ENCODE measurements around the gene ATP2C1. TPM values are rescaled to one million over a fixed set of nuclear protein-coding genes. Genes with fewer than 3 reads are reported as not detected.

Gene ATP2C1, protein sequence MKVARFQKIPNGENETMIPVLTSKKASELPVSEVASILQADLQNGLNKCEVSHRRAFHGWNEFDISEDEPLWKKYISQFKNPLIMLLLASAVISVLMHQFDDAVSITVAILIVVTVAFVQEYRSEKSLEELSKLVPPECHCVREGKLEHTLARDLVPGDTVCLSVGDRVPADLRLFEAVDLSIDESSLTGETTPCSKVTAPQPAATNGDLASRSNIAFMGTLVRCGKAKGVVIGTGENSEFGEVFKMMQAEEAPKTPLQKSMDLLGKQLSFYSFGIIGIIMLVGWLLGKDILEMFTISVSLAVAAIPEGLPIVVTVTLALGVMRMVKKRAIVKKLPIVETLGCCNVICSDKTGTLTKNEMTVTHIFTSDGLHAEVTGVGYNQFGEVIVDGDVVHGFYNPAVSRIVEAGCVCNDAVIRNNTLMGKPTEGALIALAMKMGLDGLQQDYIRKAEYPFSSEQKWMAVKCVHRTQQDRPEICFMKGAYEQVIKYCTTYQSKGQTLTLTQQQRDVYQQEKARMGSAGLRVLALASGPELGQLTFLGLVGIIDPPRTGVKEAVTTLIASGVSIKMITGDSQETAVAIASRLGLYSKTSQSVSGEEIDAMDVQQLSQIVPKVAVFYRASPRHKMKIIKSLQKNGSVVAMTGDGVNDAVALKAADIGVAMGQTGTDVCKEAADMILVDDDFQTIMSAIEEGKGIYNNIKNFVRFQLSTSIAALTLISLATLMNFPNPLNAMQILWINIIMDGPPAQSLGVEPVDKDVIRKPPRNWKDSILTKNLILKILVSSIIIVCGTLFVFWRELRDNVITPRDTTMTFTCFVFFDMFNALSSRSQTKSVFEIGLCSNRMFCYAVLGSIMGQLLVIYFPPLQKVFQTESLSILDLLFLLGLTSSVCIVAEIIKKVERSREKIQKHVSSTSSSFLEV
- 36.4 TPM for polyA plus RNA-seq (2013, experiment 1 of 2)
- polyA plus RNA-seq (2013, experiment 2 of 2) = 39.2 TPM

GRCh38 chr3:130893376-130894129 is at the start of gene ATP2C1:
Gene ATP2C1 (plus strand): TSS chr3:130894084. CDS start chr3:130894770, 686 bp downstream.
- Histone ChIP-seq H3K36me3 (replicated peaks in 1 of 2; ENCODE audit: control insufficient read depth in 2 of 2, insufficient read depth in 2 of 2, low read length in 2 of 2) (no peaks in the 10 kb centered on the region), H3K9ac (ENCODE audit: low read depth, low read length, poor library complexity) (peak within 1 kb of the TSS; percentile 98), H2AFZ (ENCODE audit: low read length) (peak within 1 kb of the TSS; percentile 99), H3K4me1 (ENCODE audit: control insufficient read depth in 2 of 2, insufficient read depth in 1 of 2, low read depth in 1 of 2, low read length in 2 of 2) (peaks cover 2 to 8% of the 10 kb centered on the region in 2 donors), H3K4me3 (ENCODE audit: low read length in 2 of 2) (peak within 1 kb of the TSS; percentile 95 to 98), H3K27ac (replicated peaks; ENCODE audit: low read length) (peak within 1 kb of the TSS; percentile 96), H3K9me3 (replicated peaks in 1 of 2; ENCODE audit: control insufficient read depth in 2 of 2, insufficient read depth in 1 of 2, low read depth in 1 of 2, low read length in 2 of 2) (no peaks in the 10 kb centered on the region), H2BK15ac (ENCODE audit: low read length) (peak within 1 kb of the TSS; percentile 67), H2AK5ac (ENCODE audit: low read depth, low read length) (peak within 1 kb of the TSS; percentile 86), H3K79me1 (ENCODE audit: low read depth, low read length) (peaks cover 2% of the 10 kb centered on the region), H3K14ac (ENCODE audit: low read length) (peak within 1 kb of the TSS; percentile 71), H3K23ac (ENCODE audit: low read depth, low read length, poor library complexity) (peak within 1 kb of the TSS; percentile 99), H3K18ac (ENCODE audit: low read length) (peak within 1 kb of the TSS; percentile 97), H3K27me3 (ENCODE audit: control insufficient read depth in 3 of 3, insufficient read depth in 3 of 3, low read depth in 1 of 3, low read length in 3 of 3) (no peaks in the 10 kb centered on the region), H4K8ac (ENCODE audit: low read depth, low read length) (peak within 1 kb of the TSS; percentile 24), H4K91ac (ENCODE audit: low read depth, low read length, poor library complexity) (no peak within 1 kb of the TSS), H2BK5ac (ENCODE audit: low read length) (peak within 1 kb of the TSS; percentile 93), H3K4me2 (ENCODE audit: insufficient read depth, low read length, poor library complexity, severe bottlenecking) (peak within 1 kb of the TSS; percentile 90), H3K4ac (ENCODE audit: low read length) (no peak within 1 kb of the TSS), H2BK120ac (ENCODE audit: low read depth, low read length) (peak within 1 kb of the TSS; percentile 100), H2BK12ac (ENCODE audit: low read length) (no peak within 1 kb of the TSS)
- DNase-seq (ENCODE audit: low spot score) = peak; percentile 94
- no CpG with 5 or more reads among the region's 69 CpGs for whole genome bisulfite sequencing, 2 donors (ENCODE audit: extremely low coverage in 2 of 2, insufficient read length in 2 of 2, insufficient replicate concordance in 1 of 2)

- Histone ChIP-seq H3K36me3 (replicated peaks in 1 of 2; ENCODE audit: control insufficient read depth in 2 of 2, insufficient read depth in 2 of 2, low read length in 2 of 2) (no peaks in the 10 kb centered on the region), H2BK120ac (ENCODE audit: low read depth, low read length) (no peak overlapping the region), H3K27me3 (ENCODE audit: control insufficient read depth in 3 of 3, insufficient read depth in 3 of 3, low read depth in 1 of 3, low read length in 3 of 3) (peaks cover 0 to 21% (median 0%) of the 10 kb centered on the region in 3 experiments), H2BK15ac (ENCODE audit: low read length) (no peak overlapping the region), H2BK5ac (ENCODE audit: low read length) (no peak overlapping the region), H2AFZ (ENCODE audit: low read length) (no peak overlapping the region), H3K4me2 (ENCODE audit: insufficient read depth, low read length, poor library complexity, severe bottlenecking) (no peak overlapping the region), H3K4me1 (ENCODE audit: control insufficient read depth in 2 of 2, insufficient read depth in 1 of 2, low read depth in 1 of 2, low read length in 2 of 2) (peaks cover 0 to 6% of the 10 kb centered on the region in 2 donors), H3K18ac (ENCODE audit: low read length) (no peak overlapping the region), H3K4ac (ENCODE audit: low read length) (peak overlapping the region; percentile 6), H3K9ac (ENCODE audit: low read depth, low read length, poor library complexity) (no peak overlapping the region), H3K14ac (ENCODE audit: low read length) (no peak overlapping the region), H2AK5ac (ENCODE audit: low read depth, low read length) (no peak overlapping the region), H3K23ac (ENCODE audit: low read depth, low read length, poor library complexity) (no peak overlapping the region), H2BK12ac (ENCODE audit: low read length) (no peak overlapping the region), H3K9me3 (replicated peaks in 1 of 2; ENCODE audit: control insufficient read depth in 2 of 2, insufficient read depth in 1 of 2, low read depth in 1 of 2, low read length in 2 of 2) (no peaks in the 10 kb centered on the region), H4K91ac (ENCODE audit: low read depth, low read length, poor library complexity) (no peak overlapping the region), H4K8ac (ENCODE audit: low read depth, low read length) (no peak overlapping the region), H3K27ac (replicated peaks; ENCODE audit: low read length) (no peak overlapping the region), H3K4me3 (ENCODE audit: low read length in 2 of 2) (no peak overlapping the region), H3K79me1 (ENCODE audit: low read depth, low read length) (no peaks in the 10 kb centered on the region)
- WGBS, 2 donors (ENCODE audit: extremely low coverage in 2 of 2, insufficient read length in 2 of 2, insufficient replicate concordance in 1 of 2) = no CpG with 5 or more reads among the region's 1 CpG
- DNase-seq (ENCODE audit: low spot score) = no peak
Measured at GRCh38 chr3:130844462-130844861, 49.4 kb upstream of the ATP2C1 start.

- DNase-seq (ENCODE audit: low spot score) = no peak
- no peak overlapping the region for H3K27ac ChIP-seq (replicated peaks; ENCODE audit: low read length)
- no peak overlapping the region for H4K8ac ChIP-seq (ENCODE audit: low read depth, low read length)
- H3K4ac ChIP-seq (ENCODE audit: low read length) = no peak overlapping the region
- no peak overlapping the region for H2BK5ac ChIP-seq (ENCODE audit: low read length)
- no peak overlapping the region for H3K18ac ChIP-seq (ENCODE audit: low read length)
- no peaks in the 10 kb centered on the region for H3K36me3 ChIP-seq (replicated peaks in 1 of 2; ENCODE audit: control insufficient read depth in 2 of 2, insufficient read depth in 2 of 2, low read length in 2 of 2)
- H3K79me1 ChIP-seq (ENCODE audit: low read depth, low read length) = no peaks in the 10 kb centered on the region
- H3K9me3 ChIP-seq (replicated peaks in 1 of 2; ENCODE audit: control insufficient read depth in 2 of 2, insufficient read depth in 1 of 2, low read depth in 1 of 2, low read length in 2 of 2) = no peaks in the 10 kb centered on the region
- H3K9ac ChIP-seq (ENCODE audit: low read depth, low read length, poor library complexity) = no peak overlapping the region
- H3K4me2 ChIP-seq (ENCODE audit: insufficient read depth, low read length, poor library complexity, severe bottlenecking) = no peak overlapping the region
- no peak overlapping the region for H2BK15ac ChIP-seq (ENCODE audit: low read length)
- no CpG with 5 or more reads among the region's 1 CpG for WGBS, 2 donors (ENCODE audit: extremely low coverage in 2 of 2, insufficient read length in 2 of 2, insufficient replicate concordance in 1 of 2)
- no peak overlapping the region for H2BK12ac ChIP-seq (ENCODE audit: low read length)
- no peak overlapping the region for H3K4me3 ChIP-seq (ENCODE audit: low read length in 2 of 2)
- no peak overlapping the region for H3K23ac ChIP-seq (ENCODE audit: low read depth, low read length, poor library complexity)
- H3K4me1 ChIP-seq (ENCODE audit: control insufficient read depth in 2 of 2, insufficient read depth in 1 of 2, low read depth in 1 of 2, low read length in 2 of 2) = peaks cover 8% of the 10 kb centered on the region in 2 donors
- no peak overlapping the region for H2AK5ac ChIP-seq (ENCODE audit: low read depth, low read length)
- H3K14ac ChIP-seq (ENCODE audit: low read length) = no peak overlapping the region
- no peak overlapping the region for H4K91ac ChIP-seq (ENCODE audit: low read depth, low read length, poor library complexity)
- H2BK120ac ChIP-seq (ENCODE audit: low read depth, low read length) = no peak overlapping the region
- no peak overlapping the region for H2AFZ ChIP-seq (ENCODE audit: low read length)
- peaks cover 0 to 29% (median 0%) of the 10 kb centered on the region in 3 experiments for H3K27me3 ChIP-seq (ENCODE audit: control insufficient read depth in 3 of 3, insufficient read depth in 3 of 3, low read depth in 1 of 3, low read length in 3 of 3)
Measured at GRCh38 chr3:130846181-130846580, 47.7 kb upstream of the ATP2C1 start.

Data from neuronal stem cell (in vitro differentiated cells).